CD4-positive, alpha-beta T cell (primary cell): ENCODE data around the gene FNBP1. TPM values are rescaled to one million over a fixed set of nuclear protein-coding genes. Genes with fewer than 3 reads are reported as not detected.
"Not testable (repeated sequence)": the region's sequence is repeated elsewhere in the genome, so short reads cannot be mapped to it uniquely, and the experiment has no call there.

ENCODE experiments used
- ATAC-seq: fragments of 200-7000 bp; cut with Tn5 transposase; one replicate; pipeline ENCODE4 v1.10.0; 2022; ENCODE audit warnings: mild to moderate bottlenecking; ENCODE audit not compliant: poor library complexity
- CTCF ChIA-PET: fragments of 350-600 bp; sonication (Branson Sonifier 250); formaldehyde crosslinking; loops from one replicate; lab custom pipeline; 2021; ENCODE audit warnings: antibody characterized with exemption, inconsistent platforms; lab: Charles Lee
- POLR2A ChIA-PET: fragments of 350-600 bp; sonication (Branson Sonifier 250); formaldehyde crosslinking; loops from one replicate; lab custom pipeline; 2021; ENCODE audit warnings: antibody characterized with exemption, inconsistent platforms; lab: Charles Lee
- DNase-seq, 14 experiments: peaks; one replicate each; pipeline ENCODE4 v3.0.0-alpha.2; 2013 to 2020; ENCODE audit warnings: mixed read lengths in 2 of 14
- H3K27ac ChIP-seq, 2 donors: one replicate each; pipeline versions ENCODE4 v1.5.1 to v1.7.0; 2013; ENCODE audit warnings: low read length in 2 of 2, low read depth in 1 of 2, mild to moderate bottlenecking in 1 of 2
- H3K27me3 ChIP-seq, 2 experiments: 1 replicate in 1 of 2; 2 replicates in 1 of 2; pipeline versions ENCODE4 v1.6.1 to v1.7.0; 2013; ENCODE audit warnings: low read length in 2 of 2, control low read depth in 1 of 2, mild to moderate bottlenecking in 1 of 2, moderate library complexity in 1 of 2; ENCODE audit not compliant: insufficient read depth in 2 of 2, control insufficient read depth in 1 of 2
- H3K36me3 ChIP-seq: one replicate; pipeline ENCODE4 v1.6.1; 2013; ENCODE audit warnings: low read length, control low read depth; ENCODE audit not compliant: insufficient read depth
- H3K4me1 ChIP-seq: one replicate; pipeline ENCODE4 v1.6.1; 2013; ENCODE audit warnings: low read length, control low read depth; ENCODE audit not compliant: insufficient read depth
- H3K4me3 ChIP-seq: one replicate; pipeline ENCODE4 v1.5.1; 2013; ENCODE audit warnings: mild to moderate bottlenecking, low read length, moderate library complexity
- H3K9me3 ChIP-seq, 2 experiments: 1 replicate in 1 of 2; 2 replicates in 1 of 2; pipeline versions ENCODE4 v1.6.1 to v1.7.0; 2013; ENCODE audit warnings: low read length in 2 of 2, mild to moderate bottlenecking in 2 of 2, control low read depth in 1 of 2, moderate library complexity in 1 of 2; ENCODE audit not compliant: control insufficient read depth in 1 of 2, insufficient read depth in 1 of 2
- H3K27ac Mint-ChIP-seq: one replicate; pipeline ENCODE4 v1.8.0; 2020; ENCODE audit warnings: mixed read lengths
- H3K27me3 Mint-ChIP-seq: one replicate; pipeline ENCODE4 v1.8.0; 2021; ENCODE audit warnings: mixed read lengths
- H3K36me3 Mint-ChIP-seq: one replicate; pipeline ENCODE4 v1.8.0; 2021; ENCODE audit warnings: low read depth, mixed read lengths
- H3K4me1 Mint-ChIP-seq: one replicate; pipeline ENCODE4 v1.8.0; 2021; ENCODE audit warnings: low read depth, mixed read lengths
- H3K4me3 Mint-ChIP-seq: one replicate; pipeline ENCODE4 v1.8.0; 2020; ENCODE audit warnings: mild to moderate bottlenecking, mixed read lengths
- H3K9me3 Mint-ChIP-seq: one replicate; pipeline ENCODE4 v1.8.0; 2020; ENCODE audit warnings: mixed read lengths
- intact Hi-C, 2 experiments: fragments of 100-400 bp; cut with DNase I in 1 of 2; cut with micrococcal nuclease in 1 of 2; formaldehyde crosslinking; loops; one replicate each; pipeline versions ENCODE4 v1.15.1 to v1.9.0; 2023 to 2025; cut with DNase I, micrococcal nuclease
- total RNA-seq, 174 experiments: library from RNA in 2 of 174; stranded (reverse) in 2 of 174; gene quantifications; one replicate each; pipeline ENCODE4 v1.2.3 and lab custom pipeline; 2021 to 2026
- TF ChIP-seq, protein P1 (sequence below): fragments of 200-600 bp; IDR thresholded peaks from one replicate; pipeline ENCODE4 v1.8.0; 2022; ENCODE audit warnings: antibody characterized with exemption, mild to moderate bottlenecking

FNBP1 gene
- total RNA-seq, 2 experiments from 2014 or later, result 166 to 181 TPM

DNA sequence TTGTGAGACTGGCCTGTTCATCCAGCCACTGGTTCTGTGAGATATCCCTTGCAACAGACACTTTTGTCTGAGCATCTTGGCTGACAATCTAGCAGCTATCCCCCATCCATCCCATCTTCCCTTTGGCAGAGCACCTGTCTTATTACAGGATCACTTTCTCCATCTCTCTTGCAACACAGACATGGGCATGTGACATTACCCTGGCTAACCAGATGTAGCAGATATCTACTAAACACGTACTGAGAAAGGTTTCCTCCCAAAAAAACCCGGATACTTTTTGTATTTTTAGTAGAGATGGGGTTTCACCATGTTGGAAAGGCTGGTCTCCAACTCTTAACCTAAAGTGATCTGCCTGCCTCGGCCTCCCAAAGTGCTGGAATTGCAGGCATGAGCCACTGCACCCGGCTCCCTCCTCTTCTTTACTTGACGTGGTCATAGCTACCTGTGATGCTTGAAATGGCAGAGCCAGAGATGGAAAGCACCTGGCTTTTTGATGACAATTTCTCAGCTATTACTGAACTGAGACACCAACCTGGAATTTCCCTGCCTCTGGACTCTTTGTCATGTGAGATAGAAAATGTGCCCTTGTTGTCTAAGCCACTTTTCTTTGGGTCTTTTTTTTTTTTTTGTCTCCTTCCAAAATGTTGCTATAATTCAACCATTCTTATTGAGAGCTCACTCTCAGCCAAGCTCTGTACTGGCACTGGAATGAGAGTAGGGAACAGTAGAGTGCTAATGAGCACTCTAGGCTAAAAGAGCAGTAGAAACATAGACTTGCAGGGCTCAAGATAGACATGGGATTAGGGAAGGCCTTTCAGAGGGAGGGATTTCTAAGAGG, 32.6 kb downstream of the FNBP1 start:
- Mint-ChIP-seq H3K27ac (peak overlapping the region; percentile 93), H3K9me3 (peaks cover 4% of the 10 kb centered on the region), H3K36me3 (peaks cover 60% of the 10 kb centered on the region), H3K27me3 (no peaks in the 10 kb centered on the region), H3K4me3 (peak overlapping the region; percentile 54), H3K4me1 (peaks cover 82% of the 10 kb centered on the region)
- ATAC-seq (peak; percentile 73), DNase-seq (peak in 7 of 14 experiments; percentile 19 to 94 (median 51))
- no peaks in the 10 kb centered on the region for H3K9me3 ChIP-seq
- H3K4me3 ChIP-seq, result no peak overlapping the region
- no peaks in the 10 kb centered on the region for H3K36me3 ChIP-seq
- peaks cover 62% of the 10 kb centered on the region for H3K4me1 ChIP-seq
- H3K27me3 ChIP-seq, result no peaks in the 10 kb centered on the region
- intact Hi-C loops, result loop anchor here in 1 of 2 experiments (2.0 kb wide), 2 partner anchors 20 to 28 kb away; no protein-coding TSS in a partner anchor
- TF ChIP-seq, protein P1, sequence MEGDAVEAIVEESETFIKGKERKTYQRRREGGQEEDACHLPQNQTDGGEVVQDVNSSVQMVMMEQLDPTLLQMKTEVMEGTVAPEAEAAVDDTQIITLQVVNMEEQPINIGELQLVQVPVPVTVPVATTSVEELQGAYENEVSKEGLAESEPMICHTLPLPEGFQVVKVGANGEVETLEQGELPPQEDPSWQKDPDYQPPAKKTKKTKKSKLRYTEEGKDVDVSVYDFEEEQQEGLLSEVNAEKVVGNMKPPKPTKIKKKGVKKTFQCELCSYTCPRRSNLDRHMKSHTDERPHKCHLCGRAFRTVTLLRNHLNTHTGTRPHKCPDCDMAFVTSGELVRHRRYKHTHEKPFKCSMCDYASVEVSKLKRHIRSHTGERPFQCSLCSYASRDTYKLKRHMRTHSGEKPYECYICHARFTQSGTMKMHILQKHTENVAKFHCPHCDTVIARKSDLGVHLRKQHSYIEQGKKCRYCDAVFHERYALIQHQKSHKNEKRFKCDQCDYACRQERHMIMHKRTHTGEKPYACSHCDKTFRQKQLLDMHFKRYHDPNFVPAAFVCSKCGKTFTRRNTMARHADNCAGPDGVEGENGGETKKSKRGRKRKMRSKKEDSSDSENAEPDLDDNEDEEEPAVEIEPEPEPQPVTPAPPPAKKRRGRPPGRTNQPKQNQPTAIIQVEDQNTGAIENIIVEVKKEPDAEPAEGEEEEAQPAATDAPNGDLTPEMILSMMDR, result no peak
- ChIA-PET CTCF (interaction anchor here (0.7 to 2.7 kb wide), 4 partner anchors 10 to 29 kb away, joined by 3 to 16 read pairs (median 6); no protein-coding TSS in a partner anchor), POLR2A (interaction anchor here (0.7 to 2.1 kb wide), 7 partner anchors 10 to 77 kb away, joined by 3 to 6 read pairs (median 3); no protein-coding TSS in a partner anchor)
- H3K27ac ChIP-seq, result peak overlapping the region; percentile 90 to 92

DNA sequence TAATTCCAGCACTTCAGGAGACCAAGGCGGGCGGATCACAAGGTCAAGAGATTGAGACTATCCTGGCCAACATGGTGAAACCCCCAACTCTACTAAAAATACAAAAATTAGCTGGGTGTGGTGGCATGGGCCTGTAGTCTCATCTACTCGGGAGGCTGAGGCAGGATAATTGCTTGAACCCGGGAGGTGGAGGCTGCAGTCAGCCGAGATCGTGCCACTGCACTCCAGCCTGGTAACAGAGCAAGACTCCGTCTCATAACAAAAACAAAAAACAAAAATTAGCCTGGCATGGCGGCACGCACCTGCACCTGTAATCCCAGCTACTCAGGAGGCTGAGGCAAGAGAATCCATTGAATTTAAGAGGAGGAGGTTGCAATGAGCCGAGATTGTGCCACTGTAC, 33.4 kb downstream of the FNBP1 start:
- Mint-ChIP-seq H3K4me3 (peak overlapping the region; percentile 54), H3K36me3 (peaks cover 54% of the 10 kb centered on the region), H3K4me1 (peaks cover 74% of the 10 kb centered on the region), H3K27ac (peak overlapping the region; percentile 93)
- H3K4me3 ChIP-seq, H3K27me3 ChIP-seq, H3K9me3 ChIP-seq, ATAC-seq, H3K36me3 ChIP-seq, DNase-seq, H3K9me3 Mint-ChIP-seq, H3K27me3 Mint-ChIP-seq: not testable (repeated sequence)
- intact Hi-C loops, result loop anchor here in 1 of 2 experiments (2.0 kb wide), 1 partner anchor 47 kb away; no protein-coding TSS in a partner anchor
- peaks cover 65% of the 10 kb centered on the region for H3K4me1 ChIP-seq
- ChIA-PET CTCF (interaction anchor here (2.5 to 2.7 kb wide), 2 partner anchors 9 to 12 kb away, joined by 8 to 16 read pairs; no protein-coding TSS in a partner anchor), POLR2A (interaction anchor here (0.8 to 3.3 kb wide), 5 partner anchors 11 to 65 kb away, joined by 3 to 12 read pairs (median 3); no protein-coding TSS in a partner anchor)
- H3K27ac ChIP-seq, result peak overlapping the region; percentile 90 to 92

DNA sequence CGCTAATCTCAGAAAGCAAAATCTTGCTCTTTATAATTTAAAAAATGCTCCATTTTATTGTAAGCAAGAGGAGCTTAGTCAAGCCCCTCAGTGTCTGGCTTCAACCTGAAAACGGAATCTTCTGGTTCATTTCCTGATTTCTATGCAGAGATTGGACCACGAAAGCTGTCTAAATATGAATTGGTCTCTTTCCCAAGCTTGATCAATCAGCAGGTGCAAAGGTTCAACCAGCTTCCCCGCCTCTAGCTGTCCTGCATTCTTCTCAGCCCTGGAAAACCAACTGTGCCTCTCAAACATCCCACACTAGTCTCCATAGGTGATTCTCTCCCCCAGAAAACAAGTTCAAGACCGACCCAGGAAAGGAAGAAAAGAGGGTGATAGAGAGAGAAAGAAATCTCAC, 34.5 kb downstream of the FNBP1 start:
- intact Hi-C loops, result loop anchor here in 1 of 2 experiments (2.0 kb wide), 1 partner anchor 46 kb away; no protein-coding TSS in a partner anchor
- no peak overlapping the region for H3K4me3 ChIP-seq
- ATAC-seq (no peak), DNase-seq (no peak)
- H3K27ac ChIP-seq, result peak overlapping the region; percentile 68 to 86
- H3K9me3 Mint-ChIP-seq, result peaks cover 4% of the 10 kb centered on the region
- H3K27ac Mint-ChIP-seq, result peak overlapping the region; percentile 93
- ChIA-PET CTCF (interaction anchor here (1.0 to 2.5 kb wide), 3 partner anchors 8 to 23 kb away, joined by 3 to 8 read pairs (median 3); no protein-coding TSS in a partner anchor), POLR2A (interaction anchor here (0.7 to 3.3 kb wide), 11 partner anchors 10 to 64 kb away, joined by 3 to 12 read pairs (median 4); partner anchors contain the start of genes FNBP1 and GPR107)
- H3K36me3 ChIP-seq, result no peaks in the 10 kb centered on the region
- TF ChIP-seq, protein P1, result no peak
- no peaks in the 10 kb centered on the region for H3K27me3 ChIP-seq
- peak overlapping the region; percentile 9 for H3K4me3 Mint-ChIP-seq
- no peaks in the 10 kb centered on the region for H3K27me3 Mint-ChIP-seq
- peaks cover 76% of the 10 kb centered on the region for H3K4me1 Mint-ChIP-seq
- H3K36me3 Mint-ChIP-seq, result peaks cover 56% of the 10 kb centered on the region
- H3K4me1 ChIP-seq, result peaks cover 70% of the 10 kb centered on the region
- no peaks in the 10 kb centered on the region for H3K9me3 ChIP-seq

DNA sequence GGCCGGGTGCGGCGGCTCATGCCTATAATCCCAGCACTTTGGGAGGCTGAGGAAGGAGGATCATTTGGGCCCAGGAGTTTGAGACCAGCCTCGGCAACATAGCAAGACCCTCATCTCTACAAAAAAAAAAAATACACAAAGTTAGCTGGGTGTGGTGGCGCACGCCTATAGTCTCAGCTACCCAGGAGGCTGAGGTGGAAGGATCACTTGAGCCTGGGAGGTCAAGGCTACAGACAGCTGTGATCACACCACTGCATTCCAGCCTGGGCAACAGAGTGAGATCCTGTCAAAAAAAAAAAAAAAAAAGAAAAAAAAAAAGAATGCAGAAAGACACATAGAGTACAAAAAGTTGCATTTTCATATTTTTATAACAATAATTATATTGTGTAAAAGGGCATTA, 36.0 kb downstream of the FNBP1 start:
- intact Hi-C loops, result loop anchor here in 1 of 2 experiments (2.0 kb wide), 1 partner anchor 16 kb away; no protein-coding TSS in a partner anchor
- ChIA-PET CTCF (interaction anchor here (1.1 to 1.6 kb wide), 3 partner anchors 10 to 25 kb away, joined by 3 read pairs; no protein-coding TSS in a partner anchor), POLR2A (interaction anchor here (0.6 to 3.3 kb wide), 2 partner anchors 16 to 33 kb away, joined by 5 to 12 read pairs; no protein-coding TSS in a partner anchor)

More for the DNA sequence above, 36.0 kb downstream of the FNBP1 start:
- H3K27me3 Mint-ChIP-seq, ATAC-seq, H3K27me3 ChIP-seq, H3K9me3 Mint-ChIP-seq, DNase-seq, H3K9me3 ChIP-seq: not testable (repeated sequence)
- Mint-ChIP-seq H3K4me3 (peak overlapping the region; percentile 73), H3K27ac (peak overlapping the region; percentile 93), H3K36me3 (peaks cover 64% of the 10 kb centered on the region), H3K4me1 (peaks cover 73% of the 10 kb centered on the region)
- Histone ChIP-seq H3K36me3 (peaks cover 10% of the 10 kb centered on the region), H3K4me1 (peaks cover 86% of the 10 kb centered on the region), H3K27ac (peak overlapping the region; percentile 68 to 86), H3K4me3 (peak overlapping the region; percentile 19)
